Ovary (tissue), 9 donors: ENCODE data around the gene FIGNL2. TPM values are rescaled to one million over a fixed set of nuclear protein-coding genes. Genes with fewer than 3 reads are reported as not detected.

Experiments
- DNase-seq, 5 donors: peaks; one replicate each; pipeline ENCODE4 v3.0.0-alpha.2; 2019 to 2020
- H3K27ac ChIP-seq, 2 donors: fragments of 200-600 bp; one replicate each; pipeline versions ENCODE4 v1.5.1 to v1.8.0; 2019 to 2022
- H3K27me3 ChIP-seq: fragments of 200-600 bp; one replicate; pipeline ENCODE4 v1.8.0; 2022
- H3K36me3 ChIP-seq: fragments of 200-600 bp; sonication (generic); one replicate; pipeline ENCODE4 v1.5.1; 2019
- H3K4me1 ChIP-seq: one replicate; pipeline ENCODE4 v1.8.1; 2013; ENCODE audit warnings: mild to moderate bottlenecking, moderate library complexity; ENCODE audit not compliant: insufficient read depth
- H3K4me3 ChIP-seq: fragments of 200-600 bp; sonication (generic); one replicate; pipeline ENCODE4 v1.5.1; 2017
- H3K9me3 ChIP-seq, 2 donors: fragments of 200-600 bp in 1 of 2; sonication (generic) in 1 of 2; one replicate each; pipeline versions ENCODE4 v1.5.1 to v1.8.1; 2013 to 2019; ENCODE audit warnings: mild to moderate bottlenecking in 1 of 2, moderate library complexity in 1 of 2
- CTCF ChIP-seq, 3 donors: fragments of 450-650 bp in 2 of 3; fragments of 200-600 bp in 1 of 3; IDR thresholded peaks; one replicate each; pipeline versions ENCODE4 v1.5.1 to v1.8.0; 2016 to 2022; ENCODE audit warnings: antibody characterized with exemption in 3 of 3, mild to moderate bottlenecking in 1 of 3
- EP300 ChIP-seq: sonication (generic); formaldehyde crosslinking; IDR thresholded peaks from one replicate; pipeline ENCODE4 v1.6.1; 2017; ENCODE audit warnings: antibody characterized with exemption
- POLR2A ChIP-seq: fragments of 450-650 bp; IDR thresholded peaks from one replicate; pipeline ENCODE4 v1.6.1; 2017; ENCODE audit warnings: antibody characterized with exemption, mild to moderate bottlenecking, moderate library complexity
- WGBS, 3 donors: extraction: QIAGEN DNeasy Blood & Tissue Kit in 1 of 3; methylation state at CpG; one replicate each; pipeline versions ENCODE4 v1.1.5 to v1.1.7; 2013 to 2017; 5-methylcytosine and 5-hydroxymethylcytosine counted together
- intact Hi-C, 4 donors: fragments of 100-400 bp; cut with DNase I; formaldehyde crosslinking; loops; one replicate each; pipeline versions ENCODE4 v1.11.0 to v1.15.1; 2022 to 2023
- polyA plus RNA-seq, 2 donors: library from polyadenylated mRNA; stranded (reverse); fragments of 200-250 nt in 1 of 2; fragments of 350-450 nt in 1 of 2; fragmentation: Illumina TruSeq in 1 of 2; extraction: RNeasy Lipid Tissue Mini Kit (QIAGEN cat#74804) in 1 of 2; gene quantifications; one replicate each; pipeline ENCODE4 v1.2.3, GENCODE V29; 2013 to 2014
- total RNA-seq, 7 donors: library from RNA; depleted of rRNA in 2 of 7; stranded (reverse); fragments of >200 nt in 2 of 7; fragmentation: NEBNext Ultra II Directional in 3 of 7; extraction: Animal tissue kit (Norgen Biotek cat#: 25700) in 3 of 7; gene quantifications; one replicate each; pipeline versions ENCODE4 v1.1.0 to v1.2.4, GENCODE V29; 2016 to 2023
- donor health status: DM: no; HTN: no; CAD: no; lungs with moderate emphysema.
- donor health status: DM: no; HTN: no; CAD: no.
- donor health status: Bipolar disorder and iron deficiency.
- donor health status: DM: yes; HTN: yes; CAD: no.
- donor health status: DM: no; HTN: no; CAD: no.
- donor health status: DM: yes; HTN: yes; CAD: no.

FIGNL2 gene
- total and polyA plus RNA-seq, 9 donors, result 0.11 to 0.50 (median 0.22) TPM

- Histone ChIP-seq H3K27me3 (no peaks in the 10 kb centered on the region), H3K4me3 (no peak overlapping the region), H3K27ac (no peak overlapping the region), H3K4me1 (no peaks in the 10 kb centered on the region), H3K9me3 (no peaks in the 10 kb centered on the region), H3K36me3 (no peaks in the 10 kb centered on the region)
- TF ChIP-seq EP300 (no peak), CTCF (IDR thresholded peaks at IDR 0.05) (no peak), POLR2A (no peak)
- WGBS, 3 donors, result 90 to 97% (median 94%) methylated on average over 2 of the region's 2 CpGs
- DNase-seq, result no peak
- intact Hi-C loops, result no loop called here
Measured at GRCh38 chr12:51773145-51773869, 75.2 kb downstream of the FIGNL2 start.

- Histone ChIP-seq H3K9me3 (no peaks in the 10 kb centered on the region), H3K27me3 (no peaks in the 10 kb centered on the region), H3K4me1 (no peaks in the 10 kb centered on the region), H3K36me3 (no peaks in the 10 kb centered on the region), H3K4me3 (no peak overlapping the region), H3K27ac (no peak overlapping the region)
- 70 to 77% (median 70%) methylated on average over 1 of the region's 1 CpG for WGBS, 3 donors
- DNase-seq, result no peak
- no peak for TF ChIP-seq CTCF (IDR thresholded peaks at IDR 0.05)
- no peak for TF ChIP-seq EP300
- TF ChIP-seq POLR2A, result no peak
- intact Hi-C loops, result no loop called here
Measured at GRCh38 chr12:51771008-51771407, 77.5 kb downstream of the FIGNL2 start.

Other genes starting within 250 kb of the FIGNL2 start
- gene ANKRD33, start 39.4 kb upstream of the FIGNL2 start, total RNA-seq, result not detected
- gene ANKRD33, start 39.4 kb upstream of the FIGNL2 start, polyA plus RNA-seq, result not detected
- 10 to 100 TPM in 5 of 7 donors, 1 to 10 TPM in 2; 5.7 to 17.6 (median 15.6) TPM for gene ACVRL1, start 58.8 kb upstream of the FIGNL2 start, total RNA-seq
- 10 to 100 TPM in 1 of 2 donors, 1 to 10 TPM in 1; 8.0 to 11.1 TPM for gene ACVRL1, start 58.8 kb upstream of the FIGNL2 start, polyA plus RNA-seq
- 10 to 100 TPM in 6 of 7 donors, 1 to 10 TPM in 1; 6.9 to 27.3 (median 19.1) TPM for gene ACVR1B, start 103.0 kb upstream of the FIGNL2 start, total RNA-seq
- gene ACVR1B, start 103.0 kb upstream of the FIGNL2 start, polyA plus RNA-seq, result 10 to 100 TPM in 1 of 2 donors, 1 to 10 TPM in 1; 9.7 to 23.0 TPM
- gene TAMALIN, start 158.2 kb upstream of the FIGNL2 start, total RNA-seq, result 10 to 100 TPM; 20.8 to 84.1 (median 38.6) TPM
- gene TAMALIN, start 158.2 kb upstream of the FIGNL2 start, polyA plus RNA-seq, result 10 to 100 TPM; 16.8 to 21.8 TPM
- gene NR4A1, start 202.7 kb upstream of the FIGNL2 start, total RNA-seq, result 1,000 to 10,000 TPM in 2 of 7 donors, 100 to 1,000 TPM in 5; 142 to 1,603 (median 414) TPM
- gene NR4A1, start 202.7 kb upstream of the FIGNL2 start, polyA plus RNA-seq, result 100 to 1,000 TPM in 1 of 2 donors, 10 to 100 TPM in 1; 41.7 to 159 TPM
- 10 to 100 TPM; 24.9 to 48.7 (median 28.9) TPM for gene ATG101, start 221.3 kb upstream of the FIGNL2 start, total RNA-seq
- 10 to 100 TPM; 13.6 to 26.2 TPM for gene ATG101, start 221.3 kb upstream of the FIGNL2 start, polyA plus RNA-seq
- gene SMIM41, start 231.0 kb upstream of the FIGNL2 start, total RNA-seq, result 1 to 10 TPM; 1.4 to 4.5 (median 2.8) TPM
- 1 to 10 TPM in 1 of 2 donors, under 1 TPM in 1; 0.32 to 3.4 TPM for gene SMIM41, start 231.0 kb upstream of the FIGNL2 start, polyA plus RNA-seq